Body of pancreas (tissue), 4 donors: ENCODE measurements around the gene SYPL1.

Source experiments
- POLR2A ChIP-seq, 3 donors: fragments of 450-650 bp; IDR thresholded peaks; one replicate each; pipeline ENCODE4 v1.6.1; 2016; ENCODE audit warnings: antibody characterized with exemption in 3 of 3, mild to moderate bottlenecking in 2 of 3
- TF ChIP-seq, protein P1 (sequence below), 7 experiments: fragments of 450-650 bp in 4 of 7; fragments of 200-600 bp in 3 of 7; sonication (generic) in 3 of 7; IDR thresholded peaks; one replicate each; pipeline ENCODE4 v1.5.1; 2016 to 2019; ENCODE audit warnings: antibody characterized with exemption in 7 of 7

DNA sequence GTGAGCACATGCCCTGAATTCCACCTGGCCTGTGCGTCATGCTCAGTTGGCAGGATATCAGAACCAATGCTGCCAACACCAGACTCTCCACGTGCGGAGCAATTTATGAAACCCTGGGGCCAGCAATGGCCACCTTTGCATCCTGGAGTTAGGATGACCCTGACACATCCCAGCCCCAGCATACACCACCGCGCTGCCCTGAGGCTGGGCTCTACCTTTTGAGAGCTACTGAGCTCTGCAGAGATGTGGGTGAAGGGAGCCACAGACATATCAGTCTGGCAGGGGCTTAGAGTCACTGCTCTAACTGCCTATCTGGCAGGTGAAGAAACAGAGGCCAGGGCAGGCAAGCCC lies 41.9 kb downstream of the SYPL1 start:
- TF ChIP-seq, protein P1, sequence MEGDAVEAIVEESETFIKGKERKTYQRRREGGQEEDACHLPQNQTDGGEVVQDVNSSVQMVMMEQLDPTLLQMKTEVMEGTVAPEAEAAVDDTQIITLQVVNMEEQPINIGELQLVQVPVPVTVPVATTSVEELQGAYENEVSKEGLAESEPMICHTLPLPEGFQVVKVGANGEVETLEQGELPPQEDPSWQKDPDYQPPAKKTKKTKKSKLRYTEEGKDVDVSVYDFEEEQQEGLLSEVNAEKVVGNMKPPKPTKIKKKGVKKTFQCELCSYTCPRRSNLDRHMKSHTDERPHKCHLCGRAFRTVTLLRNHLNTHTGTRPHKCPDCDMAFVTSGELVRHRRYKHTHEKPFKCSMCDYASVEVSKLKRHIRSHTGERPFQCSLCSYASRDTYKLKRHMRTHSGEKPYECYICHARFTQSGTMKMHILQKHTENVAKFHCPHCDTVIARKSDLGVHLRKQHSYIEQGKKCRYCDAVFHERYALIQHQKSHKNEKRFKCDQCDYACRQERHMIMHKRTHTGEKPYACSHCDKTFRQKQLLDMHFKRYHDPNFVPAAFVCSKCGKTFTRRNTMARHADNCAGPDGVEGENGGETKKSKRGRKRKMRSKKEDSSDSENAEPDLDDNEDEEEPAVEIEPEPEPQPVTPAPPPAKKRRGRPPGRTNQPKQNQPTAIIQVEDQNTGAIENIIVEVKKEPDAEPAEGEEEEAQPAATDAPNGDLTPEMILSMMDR (IDR thresholded peaks at IDR 0.05): no peak
- TF ChIP-seq POLR2A (IDR thresholded peaks at IDR 0.05): no peak
